K562 (cell line): ENCODE results near the gene AKNA. TPM values are rescaled to one million over a fixed set of nuclear protein-coding genes. Genes with fewer than 3 reads are reported as not detected.

Experiments used
- ATAC-seq: fragments of 200-7000 bp; cut with Tn5 transposase; 3 replicates; pipeline ENCODE4 v1.9.1; 2020; ENCODE audit warnings: moderate library complexity
- BruUV-seq: library from RNA; stranded (reverse); fragments of 400-500 nt; replicated peaks from 2 replicates; lab custom pipeline; 2021; lab: Mats Ljungman, UMichigan
- CTCF ChIA-PET: fragments of 300-600 bp; formaldehyde crosslinking; extraction: SDS; loops from one replicate; lab custom pipeline; 2021; ENCODE audit warnings: low intra/inter-chr PET ratio; lab: Yijun Ruan, JAX
- POLR2A ChIA-PET: fragments of 300-600, 350-650 bp; sonication (Branson Sonifier 250); formaldehyde crosslinking; extraction: SDS; loops from one replicate; lab custom pipeline; 2021; ENCODE audit warnings: antibody characterized with exemption, inconsistent platforms; lab: Yijun Ruan, JAX
- DNase-seq, 4 experiments: peaks; one replicate each; pipeline versions ENCODE4 v3.0.0 to v3.0.0-alpha.2; 2011 to 2018; ENCODE audit warnings: low spot score in 3 of 4, mixed read lengths in 3 of 4; ENCODE audit errors: extremely low read depth in 1 of 4
- FAIRE-seq: peaks from 2 replicates; lab custom pipeline; 2011; peaks lifted over from hg19 to GRCh38; lab: Jason Lieb, UNC
- H2AFZ ChIP-seq: 2 replicates; pipeline ENCODE4 v1.6.0; 2011; ENCODE audit warnings: low read depth, low read length, control low read depth, inconsistent platforms
- H3K27ac ChIP-seq: fragments of 200-600 bp; 3 replicates; pipeline ENCODE4 v1.8.0; 2011; ENCODE audit warnings: low read depth, mild to moderate bottlenecking, control low read depth, inconsistent platforms, low read length, moderate library complexity, mixed read lengths; ENCODE audit errors: extremely low read depth
- H3K27me3 ChIP-seq, 2 experiments: fragments of 300-600 bp in 1 of 2; 2 replicates in 1 of 2; 3 replicates in 1 of 2; pipeline versions ENCODE4 v1.6.0 to v1.8.0; 2011; ENCODE audit warnings: inconsistent platforms in 2 of 2, low read length in 2 of 2, mild to moderate bottlenecking in 1 of 2, mixed read lengths in 1 of 2, moderate library complexity in 1 of 2; ENCODE audit not compliant: control insufficient read depth in 2 of 2, insufficient read depth in 2 of 2
- H3K36me3 ChIP-seq: fragments of 300-600 bp; 3 replicates; pipeline ENCODE4 v1.8.0; 2011; ENCODE audit warnings: mild to moderate bottlenecking, low read length, inconsistent platforms; ENCODE audit not compliant: control insufficient read depth, insufficient read depth
- H3K4me1 ChIP-seq, 2 experiments: fragments of 200-600 bp in 1 of 2; replicated peaks in 1 of 2; 2 replicates in 1 of 2; 3 replicates in 1 of 2; pipeline versions ENCODE4 v1.5.1 to v1.8.0; 2011; ENCODE audit warnings: inconsistent platforms in 2 of 2, low read length in 2 of 2, mild to moderate bottlenecking in 1 of 2, mixed read lengths in 1 of 2, moderate library complexity in 1 of 2; ENCODE audit not compliant: control insufficient read depth in 2 of 2, insufficient read depth in 2 of 2
- H3K4me2 ChIP-seq: 2 replicates; pipeline ENCODE4 v1.6.1; 2011; ENCODE audit warnings: low read length, control low read depth, inconsistent platforms, mixed read lengths; ENCODE audit not compliant: insufficient read depth
- H3K4me3 ChIP-seq: fragments of 200-600 bp; sonication (generic), shearing (Covaris generic); 2 replicates; pipeline ENCODE4 v1.5.1; 2016; ENCODE audit warnings: control low read depth, inconsistent platforms
- H3K79me2 ChIP-seq: fragments of 200-600 bp; 3 replicates; pipeline ENCODE4 v1.8.0; 2011; ENCODE audit warnings: low read length, inconsistent platforms; ENCODE audit not compliant: control insufficient read depth, insufficient read depth
- H3K9ac ChIP-seq, 2 experiments: 2 replicates each; pipeline versions ENCODE4 v1.6.0 to v1.6.1; 2011; ENCODE audit warnings: low read depth in 2 of 2, low read length in 2 of 2, control low read depth in 1 of 2, inconsistent platforms in 1 of 2, mild to moderate bottlenecking in 1 of 2, mixed read lengths in 1 of 2; ENCODE audit not compliant: insufficient read depth in 1 of 2
- H3K9me1 ChIP-seq: one replicate; pipeline ENCODE4 v1.6.0; 2011; ENCODE audit warnings: inconsistent platforms, mild to moderate bottlenecking, low read length, moderate library complexity; ENCODE audit not compliant: control insufficient read depth, insufficient read depth
- H3K9me3 ChIP-seq: replicated peaks from 2 replicates; pipeline ENCODE4 v1.5.1; 2011; ENCODE audit warnings: low read depth, low read length, inconsistent platforms; ENCODE audit not compliant: control insufficient read depth, insufficient read depth
- H4K20me1 ChIP-seq: replicated peaks from 2 replicates; pipeline ENCODE4 v1.6.1; 2011; ENCODE audit warnings: low read length, inconsistent platforms, mixed read lengths; ENCODE audit not compliant: control insufficient read depth, insufficient read depth
- BCOR ChIP-seq: fragments of 450-650 bp; IDR thresholded peaks from 2 replicates; pipeline ENCODE4 v1.6.1; 2016
- DPF2 ChIP-seq: fragments of 450-650 bp; IDR thresholded peaks from 2 replicates; pipeline ENCODE4 v1.6.1; 2016
- HMG20A ChIP-seq: fragments of 450-650 bp; formaldehyde crosslinking; conservative IDR thresholded peaks from 2 replicates; pipeline ENCODE4 v1.4.0; 2020; ENCODE audit warnings: mild to moderate bottlenecking, mixed read lengths
- MEF2A ChIP-seq: IDR thresholded peaks from 2 replicates; pipeline ENCODE4 v1.6.1; 2011; ENCODE audit warnings: low read depth, mild to moderate bottlenecking, low read length, moderate library complexity; ENCODE audit not compliant: control insufficient read depth
- RBM34 ChIP-seq: fragments of 200-400 bp; formaldehyde crosslinking; IDR thresholded peaks from 2 replicates; pipeline ENCODE4 v1.6.1; 2018; ENCODE audit warnings: low read length, borderline replicate concordance; ENCODE audit not compliant: insufficient read depth
- SREBF2 ChIP-seq: sonication (generic); formaldehyde crosslinking; IDR thresholded peaks from 2 replicates; pipeline ENCODE4 v1.4.0; 2020; ENCODE audit warnings: mild to moderate bottlenecking, missing genetic modification reagents
- TEAD4 ChIP-seq, 2 experiments: sonication (generic) in 1 of 2; formaldehyde crosslinking in 1 of 2; IDR thresholded peaks; 2 replicates each; pipeline versions ENCODE4 v1.6.1 to v1.8.0; 2012 to 2022; ENCODE audit warnings: borderline replicate concordance in 1 of 2, inconsistent platforms in 1 of 2, low read length in 1 of 2, mild to moderate bottlenecking in 1 of 2, missing genetic modification reagents in 1 of 2
- XRCC5 ChIP-seq: fragments of 200-400 bp; formaldehyde crosslinking; IDR thresholded peaks from 2 replicates; pipeline ENCODE4 v1.6.1; 2017; ENCODE audit warnings: low read depth, mild to moderate bottlenecking, low read length
- ZNF316 ChIP-seq: fragments of 450-650 bp; IDR thresholded peaks from 2 replicates; pipeline ENCODE4 v1.6.1; 2016
- ZNF354B ChIP-seq: fragments of 250-450 bp; sonication (Bioruptor Pico); IDR thresholded peaks from 2 replicates; pipeline ENCODE4 v1.4.0; 2020
- ZSCAN32 ChIP-seq: fragments of 450-650 bp; formaldehyde crosslinking; IDR thresholded peaks from 2 replicates; pipeline ENCODE4 v1.4.0; 2020; ENCODE audit warnings: mild to moderate bottlenecking, moderate library complexity
- WGBS: fragments of 100-300 bp; shearing (Covaris generic); methylation state at CpG from one replicate; pipeline ENCODE4 v1.1.6; 2016; ENCODE audit warnings: low coverage, mixed read lengths; ENCODE audit not compliant: insufficient coverage; ENCODE audit errors: missing lambda C conversion rate; 5-methylcytosine and 5-hydroxymethylcytosine counted together
- in situ Hi-C: fragments of 300-500 bp; cut with MboI; formaldehyde crosslinking; loops from 4 replicates; pipeline ENCODE4 v1.15.0; 2018; ENCODE audit warnings: inconsistent platforms, mixed read lengths
- intact Hi-C: fragments of 100-400 bp; cut with micrococcal nuclease; formaldehyde crosslinking; loops from 2 replicates; pipeline ENCODE4 v1.14.2; 2022
- polyA plus RNA-seq, 8 experiments: library from polyadenylated mRNA; depleted of rRNA in 4 of 8; stranded (reverse) in 5 of 8; unstranded in 3 of 8; fragments of >200 nt; fragmentation: Nextera tagmentation in 2 of 8; fragmentation: Illumina TruSeq in 1 of 8; extraction: Ambion mirVana in 2 of 8; extraction: Trizol in 1 of 8; gene quantifications; 2 replicates each; pipeline versions ENCODE4 v1.2.1 to v1.2.3, GENCODE V29; 2011 to 2014; ENCODE audit warnings: inconsistent platforms in 1 of 8, missing spikeins in 1 of 8
- total RNA-seq, 7 experiments: library from RNA; depleted of rRNA in 6 of 7; stranded (reverse); fragments of >200 nt in 6 of 7; fragmentation: Illumina TruSeq in 2 of 7; extraction: Trizol in 2 of 7; gene quantifications; 2 replicates each; pipeline versions ENCODE4 v1.2.1 to v1.2.3, GENCODE V29; 2011 to 2021; ENCODE audit warnings: low replicate concordance in 1 of 7
- TF ChIP-seq, protein P1 (sequence below): IDR thresholded peaks from 3 replicates; pipeline ENCODE4 v1.6.1; 2011; ENCODE audit warnings: borderline replicate concordance, mild to moderate bottlenecking, moderate library complexity; ENCODE audit not compliant: insufficient read length; ENCODE audit errors: extremely low read depth
- TF ChIP-seq, protein P2 (sequence below): fragments of 250-450 bp; sonication (Bioruptor Pico); IDR thresholded peaks from 2 replicates; pipeline ENCODE4 v1.9.0; 2021; ENCODE audit warnings: mild to moderate bottlenecking, inconsistent platforms
- TF ChIP-seq, protein P3 (sequence below): sonication (generic); formaldehyde crosslinking; IDR thresholded peaks from 2 replicates; pipeline ENCODE4 v1.8.1; 2022; ENCODE audit warnings: missing genetic modification reagents
- TF ChIP-seq, protein P4 (sequence below): fragments of 450-650 bp; formaldehyde crosslinking; IDR thresholded peaks from 2 replicates; pipeline ENCODE4 v1.4.0; 2022; ENCODE audit warnings: missing genetic modification characterization

Gene AKNA
- total and polyA plus RNA-seq, 9 of the 15 experiments (the other 6 are each of a cell fraction or from before 2014, with no cell fraction given): 0.29 to 20.5 (median 3.9) TPM

DNA sequence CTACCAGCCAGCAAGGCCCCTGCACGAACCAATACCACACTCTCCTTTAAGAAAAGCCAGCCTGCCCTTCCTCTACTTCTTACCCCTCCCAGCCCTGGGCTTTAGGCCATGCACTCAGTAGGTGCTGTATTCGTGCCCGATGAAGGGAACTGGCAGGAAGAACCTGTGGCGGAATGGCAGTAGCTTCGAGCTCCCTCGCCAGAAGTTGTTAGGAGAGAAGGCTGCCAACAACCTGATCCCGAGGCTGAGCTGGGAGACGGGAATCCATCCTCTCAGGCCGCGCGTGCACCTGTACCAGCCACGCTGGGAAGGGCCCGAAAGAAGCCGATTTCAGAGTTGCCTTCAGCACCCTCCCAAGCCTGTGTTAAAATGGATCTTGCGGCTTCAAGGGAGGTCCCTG, 45.3 kb upstream of the AKNA start:
- no peak for DNase-seq
- TF ChIP-seq SREBF2 (CRISPR knock-in tag) (no peak), BCOR (no peak), XRCC5 (no peak), ZNF354B (CRISPR knock-in tag) (no peak), DPF2 (no peak), TEAD4 (IDR thresholded peaks at IDR 0.05; ENCODE audit: low read length) (no peak), TEAD4 (CRISPR knock-in tag; IDR thresholded peaks at IDR 0.05; ENCODE audit: borderline replicate concordance) (no peak), ZNF316 (no peak), MEF2A (no peak), ZSCAN32 (CRISPR knock-in tag) (no peak), HMG20A (CRISPR knock-in tag) (no peak), RBM34 (no peak)
- TF ChIP-seq, protein P1, sequence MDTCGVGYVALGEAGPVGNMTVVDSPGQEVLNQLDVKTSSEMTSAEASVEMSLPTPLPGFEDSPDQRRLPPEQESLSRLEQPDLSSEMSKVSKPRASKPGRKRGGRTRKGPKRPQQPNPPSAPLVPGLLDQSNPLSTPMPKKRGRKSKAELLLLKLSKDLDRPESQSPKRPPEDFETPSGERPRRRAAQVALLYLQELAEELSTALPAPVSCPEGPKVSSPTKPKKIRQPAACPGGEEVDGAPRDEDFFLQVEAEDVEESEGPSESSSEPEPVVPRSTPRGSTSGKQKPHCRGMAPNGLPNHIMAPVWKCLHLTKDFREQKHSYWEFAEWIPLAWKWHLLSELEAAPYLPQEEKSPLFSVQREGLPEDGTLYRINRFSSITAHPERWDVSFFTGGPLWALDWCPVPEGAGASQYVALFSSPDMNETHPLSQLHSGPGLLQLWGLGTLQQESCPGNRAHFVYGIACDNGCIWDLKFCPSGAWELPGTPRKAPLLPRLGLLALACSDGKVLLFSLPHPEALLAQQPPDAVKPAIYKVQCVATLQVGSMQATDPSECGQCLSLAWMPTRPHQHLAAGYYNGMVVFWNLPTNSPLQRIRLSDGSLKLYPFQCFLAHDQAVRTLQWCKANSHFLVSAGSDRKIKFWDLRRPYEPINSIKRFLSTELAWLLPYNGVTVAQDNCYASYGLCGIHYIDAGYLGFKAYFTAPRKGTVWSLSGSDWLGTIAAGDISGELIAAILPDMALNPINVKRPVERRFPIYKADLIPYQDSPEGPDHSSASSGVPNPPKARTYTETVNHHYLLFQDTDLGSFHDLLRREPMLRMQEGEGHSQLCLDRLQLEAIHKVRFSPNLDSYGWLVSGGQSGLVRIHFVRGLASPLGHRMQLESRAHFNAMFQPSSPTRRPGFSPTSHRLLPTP: no peak
- TF ChIP-seq, protein P2, sequence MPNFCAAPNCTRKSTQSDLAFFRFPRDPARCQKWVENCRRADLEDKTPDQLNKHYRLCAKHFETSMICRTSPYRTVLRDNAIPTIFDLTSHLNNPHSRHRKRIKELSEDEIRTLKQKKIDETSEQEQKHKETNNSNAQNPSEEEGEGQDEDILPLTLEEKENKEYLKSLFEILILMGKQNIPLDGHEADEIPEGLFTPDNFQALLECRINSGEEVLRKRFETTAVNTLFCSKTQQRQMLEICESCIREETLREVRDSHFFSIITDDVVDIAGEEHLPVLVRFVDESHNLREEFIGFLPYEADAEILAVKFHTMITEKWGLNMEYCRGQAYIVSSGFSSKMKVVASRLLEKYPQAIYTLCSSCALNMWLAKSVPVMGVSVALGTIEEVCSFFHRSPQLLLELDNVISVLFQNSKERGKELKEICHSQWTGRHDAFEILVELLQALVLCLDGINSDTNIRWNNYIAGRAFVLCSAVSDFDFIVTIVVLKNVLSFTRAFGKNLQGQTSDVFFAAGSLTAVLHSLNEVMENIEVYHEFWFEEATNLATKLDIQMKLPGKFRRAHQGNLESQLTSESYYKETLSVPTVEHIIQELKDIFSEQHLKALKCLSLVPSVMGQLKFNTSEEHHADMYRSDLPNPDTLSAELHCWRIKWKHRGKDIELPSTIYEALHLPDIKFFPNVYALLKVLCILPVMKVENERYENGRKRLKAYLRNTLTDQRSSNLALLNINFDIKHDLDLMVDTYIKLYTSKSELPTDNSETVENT: no peak
- TF ChIP-seq, protein P3, sequence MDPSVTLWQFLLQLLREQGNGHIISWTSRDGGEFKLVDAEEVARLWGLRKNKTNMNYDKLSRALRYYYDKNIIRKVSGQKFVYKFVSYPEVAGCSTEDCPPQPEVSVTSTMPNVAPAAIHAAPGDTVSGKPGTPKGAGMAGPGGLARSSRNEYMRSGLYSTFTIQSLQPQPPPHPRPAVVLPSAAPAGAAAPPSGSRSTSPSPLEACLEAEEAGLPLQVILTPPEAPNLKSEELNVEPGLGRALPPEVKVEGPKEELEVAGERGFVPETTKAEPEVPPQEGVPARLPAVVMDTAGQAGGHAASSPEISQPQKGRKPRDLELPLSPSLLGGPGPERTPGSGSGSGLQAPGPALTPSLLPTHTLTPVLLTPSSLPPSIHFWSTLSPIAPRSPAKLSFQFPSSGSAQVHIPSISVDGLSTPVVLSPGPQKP (CRISPR knock-in tag): no peak
- TF ChIP-seq, protein P4, sequence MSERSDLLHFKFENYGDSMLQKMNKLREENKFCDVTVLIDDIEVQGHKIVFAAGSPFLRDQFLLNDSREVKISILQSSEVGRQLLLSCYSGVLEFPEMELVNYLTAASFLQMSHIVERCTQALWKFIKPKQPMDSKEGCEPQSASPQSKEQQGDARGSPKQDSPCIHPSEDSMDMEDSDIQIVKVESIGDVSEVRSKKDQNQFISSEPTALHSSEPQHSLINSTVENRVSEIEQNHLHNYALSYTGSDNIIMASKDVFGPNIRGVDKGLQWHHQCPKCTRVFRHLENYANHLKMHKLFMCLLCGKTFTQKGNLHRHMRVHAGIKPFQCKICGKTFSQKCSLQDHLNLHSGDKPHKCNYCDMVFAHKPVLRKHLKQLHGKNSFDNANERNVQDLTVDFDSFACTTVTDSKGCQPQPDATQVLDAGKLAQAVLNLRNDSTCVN (CRISPR knock-in tag): no peak
- Histone ChIP-seq H3K27ac (no peak overlapping the region), H3K4me3 (no peak overlapping the region), H3K36me3 (no peaks in the 10 kb centered on the region), H3K79me2 (no peaks in the 10 kb centered on the region), H3K9me1 (peaks cover 6% of the 10 kb centered on the region), H3K9ac (no peak overlapping the region), H4K20me1 (peaks cover 5% of the 10 kb centered on the region; the same call in 1 of the 2 replicates), H3K4me2 (no peak overlapping the region), H3K4me1 (peaks cover 0 to 6% of the 10 kb centered on the region in 2 experiments; a peak in 2 of 5 replicates), H3K27me3 (no peaks in the 10 kb centered on the region; a peak in 1 of 5 replicates), H2AFZ (no peak overlapping the region), H3K9me3 (no peaks in the 10 kb centered on the region)
- ChIA-PET CTCF (interaction anchor here (0.9 kb wide), 1 partner anchor 28 kb away, joined by 3 read pairs; no protein-coding TSS in a partner anchor), POLR2A (interaction anchor here (1.0 kb wide), 1 partner anchor 10 kb away, joined by 4 read pairs; no protein-coding TSS in a partner anchor)
- no peak for ATAC-seq
- in situ Hi-C loops: loop anchor here (5.0 kb wide), 1 partner anchor 219 kb away; no protein-coding TSS in a partner anchor
- no TSS peak for BruUV-seq
- FAIRE-seq: no peak
- intact Hi-C loops: no loop called here
- whole genome bisulfite sequencing: 69% methylated on average over 11 of the region's 15 CpGs
